ENCODE data around the gene GOLGA8O.
"Not testable (repeated sequence)": the region's sequence is repeated elsewhere in the genome, so short reads cannot be mapped to it uniquely, and the experiment has no call there.

The GOLGA8O gene

GRCh38 chr15:32455534-32455933, at the start of gene GOLGA8O:
GOLGA8O (minus strand) TSS chr15:32455634; CDS start chr15:32455536, 98 bp downstream.
- DNase-seq = not testable (repeated sequence)

GRCh38 chr15:32504152-32504811, 48.8 kb upstream of the GOLGA8O start:
- DNase-seq = not testable (repeated sequence)

GRCh38 chr15:32502946-32503345, 47.5 kb upstream of the GOLGA8O start:
- DNase-seq = not testable (repeated sequence)

GRCh38 chr15:32492768-32493167, 37.3 kb upstream of the GOLGA8O start:
- DNase-seq = not testable (repeated sequence)

- not testable (repeated sequence) for DNase-seq
Measured at GRCh38 chr15:32486474-32486873, 31.0 kb upstream of the GOLGA8O start.

- DNase-seq = not testable (repeated sequence)
Measured at GRCh38 chr15:32483377-32483776, 27.9 kb upstream of the GOLGA8O start.

- not testable (repeated sequence) for DNase-seq
Measured at GRCh38 chr15:32481683-32482082, 26.2 kb upstream of the GOLGA8O start.

GRCh38 chr15:32468076-32468475, 12.6 kb upstream of the GOLGA8O start:
- not testable (repeated sequence) for DNase-seq

GRCh38 chr15:32440445-32440977, 14.9 kb downstream of the GOLGA8O start:
- not testable (repeated sequence) for DNase-seq

GRCh38 chr15:32434102-32434963, 21.1 kb downstream of the GOLGA8O start:
- not testable (repeated sequence) for DNase-seq

GRCh38 chr15:32427635-32428034, 27.8 kb downstream of the GOLGA8O start:
- DNase-seq = not testable (repeated sequence)

GRCh38 chr15:32426511-32426910, 28.9 kb downstream of the GOLGA8O start:
- not testable (repeated sequence) for DNase-seq

- not testable (repeated sequence) for DNase-seq
Measured at GRCh38 chr15:32407903-32408302, 47.5 kb downstream of the GOLGA8O start.

GRCh38 chr15:32403192-32403591, 52.2 kb downstream of the GOLGA8O start, which contains the start of gene GOLGA8K:
GOLGA8K (minus strand) TSS chr15:32403292; CDS start chr15:32403194, 98 bp downstream.
- DNase-seq = not testable (repeated sequence)

GRCh38 chr15:32396522-32396921, 58.9 kb downstream of the GOLGA8O start:
- DNase-seq = not testable (repeated sequence)

Data from NCI-H1694 treated with DMSO at 0.1 percent for 48 hours (cell line).